ENCODE data around the gene TPX2.

DNA sequence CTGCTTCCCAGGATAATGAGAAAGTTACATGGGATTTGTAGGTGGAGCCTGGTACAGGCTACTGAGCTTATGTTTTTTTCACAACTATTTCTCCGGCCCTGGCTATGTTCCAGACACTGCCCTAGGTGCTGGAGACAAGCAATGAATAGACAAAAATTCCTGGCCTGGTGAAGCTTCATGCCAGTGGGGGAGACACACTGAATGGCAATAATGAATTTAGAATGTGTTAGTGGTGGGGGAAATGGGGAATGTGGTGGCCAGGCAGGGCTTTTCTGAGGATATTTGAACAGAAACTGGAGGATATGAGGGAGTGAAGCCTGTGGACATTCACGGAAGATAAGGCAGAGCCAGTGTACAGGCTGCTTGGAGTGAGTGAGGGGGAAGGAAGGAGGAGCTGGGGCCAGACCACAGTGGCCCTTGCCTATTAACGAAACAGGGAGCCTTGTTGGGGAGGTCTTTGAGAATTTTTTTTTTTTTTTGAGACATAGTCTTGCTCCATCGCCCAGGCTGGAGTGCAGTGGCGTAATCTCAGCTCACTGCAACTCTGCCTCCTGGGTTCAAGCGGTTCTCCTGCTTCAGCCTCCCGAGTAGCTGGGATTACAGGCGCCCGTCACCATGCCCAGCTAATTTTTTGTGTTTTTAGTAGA, 99.7 kb downstream of the TPX2 start:
- TF ChIP-seq POLR2A (IDR thresholded peaks at IDR 0.05) (no peak), CTCF (IDR thresholded peaks at IDR 0.05) (no peak)
